ENCODE measurements around the gene QDPR. TPM values are rescaled to one million over a fixed set of nuclear protein-coding genes. Genes with fewer than 3 reads are reported as not detected.

QDPR gene
- total and polyA plus RNA-seq, 2 donors (not counting 1 experiment from before 2014, with no cell fraction given): 2.7 to 8.1 TPM

- ATAC-seq (ENCODE audit: low read depth): no peak
- Histone ChIP-seq H3K9me3 (ENCODE audit: control extremely low read depth in 1 of 3, control insufficient read depth in 2 of 3, insufficient read depth in 1 of 3, low read length in 2 of 3) (no peaks in the 10 kb centered on the region), H3K27ac (ENCODE audit: low read length in 2 of 2) (no peak overlapping the region), H3K4me2 (replicated peaks; ENCODE audit: low read depth, low read length, poor library complexity, severe bottlenecking) (no peak overlapping the region), H3K4me1 (ENCODE audit: control insufficient read depth in 2 of 2, insufficient read depth in 2 of 2, low read length in 2 of 2) (no peaks in the 10 kb centered on the region), H3K79me2 (ENCODE audit: control insufficient read depth, insufficient read depth, low read length) (no peaks in the 10 kb centered on the region), H4K20me1 (ENCODE audit: control insufficient read depth, insufficient read depth, low read length, poor library complexity, severe bottlenecking) (no peaks in the 10 kb centered on the region), H3K36me3 (replicated peaks in 1 of 2; ENCODE audit: control extremely low read depth in 1 of 2, control insufficient read depth in 1 of 2, extremely low read depth in 1 of 2, insufficient read depth in 2 of 2, low read length in 1 of 2) (no peaks in the 10 kb centered on the region), H2AFZ (ENCODE audit: insufficient read depth, low read depth, low read length, poor library complexity, severe bottlenecking) (no peak overlapping the region), H3K9ac (ENCODE audit: low read length) (no peak overlapping the region), H3K4me3 (ENCODE audit: control extremely low read depth in 1 of 5, extremely low read depth in 1 of 5, insufficient read depth in 1 of 5, low read depth in 2 of 5, low read length in 4 of 5) (no peak overlapping the region), H3K27me3 (replicated peaks in 1 of 4; ENCODE audit: control extremely low read depth in 1 of 4, control insufficient read depth in 3 of 4, insufficient read depth in 4 of 4, low read length in 3 of 4) (peaks cover 0 to 3% (median 0%) of the 10 kb centered on the region in 4 experiments)
- no peak for TF ChIP-seq EZH2 (IDR thresholded peaks at IDR 0.05; ENCODE audit: borderline replicate concordance, insufficient read depth, low read depth, low read length, poor library complexity, severe bottlenecking)
- no peak for TF ChIP-seq CTCF (IDR thresholded peaks at IDR 0.05)
- WGBS (ENCODE audit: insufficient coverage): 87% methylated on average over 3 of the region's 3 CpGs
- Mint-ChIP-seq H3K4me1 (no peaks in the 10 kb centered on the region), H3K4me3 (no peak overlapping the region), H3K9me3 (ENCODE audit: insufficient read depth) (no peaks in the 10 kb centered on the region), H3K27me3 (peaks cover 28% of the 10 kb centered on the region), H3K27ac (no peak overlapping the region)
- ChIA-PET CTCF (interaction anchor here (1.3 to 7.6 kb wide), 3 partner anchors 84 to 258 kb away, joined by 3 to 132 read pairs (median 53); partner anchors contain the start of genes DCAF16 and NCAPG), POLR2A (no interaction called here)
- intact Hi-C loops (cut with micrococcal nuclease): no loop called here
- DNase-seq: no peak
Observed at GRCh38 chr4:17550549-17550948, 38.7 kb upstream of the QDPR start.

GRCh38 chr4:17546678-17547077, 34.8 kb upstream of the QDPR start:
- TF ChIP-seq CTCF (IDR thresholded peaks at IDR 0.05): no peak
- no peak for TF ChIP-seq EZH2 (IDR thresholded peaks at IDR 0.05; ENCODE audit: borderline replicate concordance, insufficient read depth, low read depth, low read length, poor library complexity, severe bottlenecking)
- intact Hi-C loops (cut with micrococcal nuclease): loop anchor here (5.0 kb wide), 1 partner anchor 821 kb away; no protein-coding TSS in a partner anchor
- H3K9ac ChIP-seq (ENCODE audit: low read length): no peak overlapping the region
- Mint-ChIP-seq H3K27ac (no peak overlapping the region), H3K4me1 (no peaks in the 10 kb centered on the region), H3K4me3 (no peak overlapping the region), H3K27me3 (peaks cover 27% of the 10 kb centered on the region), H3K9me3 (ENCODE audit: insufficient read depth) (no peaks in the 10 kb centered on the region)
- WGBS (ENCODE audit: insufficient coverage): 92% methylated on average over 4 of the region's 12 CpGs
- peaks cover 0 to 3% (median 0%) of the 10 kb centered on the region in 4 experiments for H3K27me3 ChIP-seq (replicated peaks in 1 of 4; ENCODE audit: control extremely low read depth in 1 of 4, control insufficient read depth in 3 of 4, insufficient read depth in 4 of 4, low read length in 3 of 4)
- H3K9me3 ChIP-seq (ENCODE audit: control extremely low read depth in 1 of 3, control insufficient read depth in 2 of 3, insufficient read depth in 1 of 3, low read length in 2 of 3): no peaks in the 10 kb centered on the region
- no peak overlapping the region for H2AFZ ChIP-seq (ENCODE audit: insufficient read depth, low read depth, low read length, poor library complexity, severe bottlenecking)
- no peaks in the 10 kb centered on the region for H4K20me1 ChIP-seq (ENCODE audit: control insufficient read depth, insufficient read depth, low read length, poor library complexity, severe bottlenecking)
- POLR2A ChIA-PET: no interaction called here
- ATAC-seq (ENCODE audit: low read depth) (no peak), DNase-seq (no peak)
- H3K27ac ChIP-seq (ENCODE audit: low read length in 2 of 2): no peak overlapping the region
- H3K4me2 ChIP-seq (replicated peaks; ENCODE audit: low read depth, low read length, poor library complexity, severe bottlenecking): no peak overlapping the region
- no peak overlapping the region for H3K4me3 ChIP-seq (ENCODE audit: control extremely low read depth in 1 of 5, extremely low read depth in 1 of 5, insufficient read depth in 1 of 5, low read depth in 2 of 5, low read length in 4 of 5)
- no peaks in the 10 kb centered on the region for H3K4me1 ChIP-seq (ENCODE audit: control insufficient read depth in 2 of 2, insufficient read depth in 2 of 2, low read length in 2 of 2)
- H3K36me3 ChIP-seq (replicated peaks in 1 of 2; ENCODE audit: control extremely low read depth in 1 of 2, control insufficient read depth in 1 of 2, extremely low read depth in 1 of 2, insufficient read depth in 2 of 2, low read length in 1 of 2): no peaks in the 10 kb centered on the region
- H3K79me2 ChIP-seq (ENCODE audit: control insufficient read depth, insufficient read depth, low read length): no peaks in the 10 kb centered on the region
- CTCF ChIA-PET: interaction anchor here (0.7 to 7.6 kb wide), 4 partner anchors 11 to 263 kb away, joined by 4 to 132 read pairs (median 4); partner anchors contain the start of genes DCAF16 and MED28

Measured in B cell (primary cell).